GM12878 (cell line): ENCODE data around the gene SLC38A8. TPM values are rescaled to one million over a fixed set of nuclear protein-coding genes. Genes with fewer than 3 reads are reported as not detected.

Experiments used
- ATAC-seq: fragments of 200-7000 bp; cut with Tn5 transposase; 3 replicates; pipeline ENCODE4 v1.9.1; 2020; ENCODE audit warnings: mild to moderate bottlenecking, moderate library complexity
- BruUV-seq: library from RNA; stranded (reverse); fragments of 400-500 nt; replicated peaks from 2 replicates; lab custom pipeline; 2021; lab: Mats Ljungman, UMichigan
- CTCF ChIA-PET: fragments of 300-600 bp; sonication (Branson Sonifier 250); formaldehyde crosslinking; extraction: SDS; loops from one replicate; lab custom pipeline; 2021; ENCODE audit warnings: inconsistent platforms; lab: Yijun Ruan, JAX
- POLR2A ChIA-PET: fragments of 350-600 bp; formaldehyde crosslinking; extraction: SDS; loops from one replicate; lab custom pipeline; 2021; ENCODE audit warnings: inconsistent platforms; lab: Charles Lee
- RAD21 ChIA-PET: fragments of 300-600 bp; sonication (Branson Sonifier 250); formaldehyde crosslinking; loops from one replicate; lab custom pipeline; 2023; ENCODE audit warnings: antibody characterized with exemption; ENCODE audit not compliant: unreplicated experiment; lab: Charles Lee
- SMC1A ChIA-PET: fragments of 300-600 bp; sonication (Branson Sonifier 250); formaldehyde crosslinking; loops from one replicate; lab custom pipeline; 2023; ENCODE audit not compliant: unreplicated experiment, uncharacterized antibody; lab: Charles Lee
- DNase-seq: peaks from one replicate; pipeline ENCODE4 v3.0.0-alpha.2; 2011; ENCODE audit warnings: low read depth, low spot score
- FAIRE-seq: peaks from 3 replicates; lab custom pipeline; 2011; peaks lifted over from hg19 to GRCh38; lab: Jason Lieb, UNC
- H2AFZ ChIP-seq: 2 replicates; pipeline ENCODE4 v1.6.0; 2011; ENCODE audit warnings: low read depth, low read length, control low read depth; ENCODE audit not compliant: control insufficient read depth
- H3K27ac ChIP-seq: 2 replicates; pipeline ENCODE4 v1.5.1; 2011; ENCODE audit warnings: control low read depth; ENCODE audit not compliant: control insufficient read depth, insufficient read depth
- H3K27me3 ChIP-seq, 2 experiments: replicated peaks in 1 of 2; 2 replicates each; pipeline versions ENCODE4 v1.6.0 to v1.6.1; 2011; ENCODE audit warnings: low read length in 1 of 2; ENCODE audit not compliant: control insufficient read depth in 2 of 2, insufficient read depth in 2 of 2
- H3K36me3 ChIP-seq, 2 experiments: 2 replicates each; pipeline ENCODE4 v1.5.1; 2011; ENCODE audit warnings: low read length in 1 of 2; ENCODE audit not compliant: control insufficient read depth in 2 of 2, insufficient read depth in 2 of 2
- H3K4me1 ChIP-seq: 2 replicates; pipeline ENCODE4 v1.6.1; 2011; ENCODE audit warnings: mild to moderate bottlenecking, low read length, moderate library complexity, mixed read lengths; ENCODE audit not compliant: control insufficient read depth, insufficient read depth
- H3K4me2 ChIP-seq: 2 replicates; pipeline ENCODE4 v1.6.0; 2011; ENCODE audit warnings: control low read depth; ENCODE audit not compliant: control insufficient read depth, insufficient read depth
- H3K4me3 ChIP-seq: fragments of 200-600 bp; sonication (generic); 2 replicates; pipeline ENCODE4 v1.5.1; 2016
- H3K79me2 ChIP-seq: 2 replicates; pipeline ENCODE4 v1.6.0; 2011; ENCODE audit warnings: low read length; ENCODE audit not compliant: control insufficient read depth, insufficient read depth
- H3K9ac ChIP-seq: 2 replicates; pipeline ENCODE4 v1.8.0; 2011; ENCODE audit warnings: low read length, control low read depth, mixed read lengths; ENCODE audit not compliant: control insufficient read depth, insufficient read depth
- H3K9me3 ChIP-seq: replicated peaks from 3 replicates; pipeline ENCODE4 v1.5.1; 2011; ENCODE audit warnings: mild to moderate bottlenecking, low read length; ENCODE audit not compliant: control insufficient read depth, insufficient read depth
- H4K20me1 ChIP-seq: 2 replicates; pipeline ENCODE4 v1.6.0; 2011; ENCODE audit not compliant: control insufficient read depth, insufficient read depth
- CBX3 ChIP-seq: fragments of 200-600 bp; sonication (generic); IDR thresholded peaks from 2 replicates; pipeline ENCODE4 v1.6.1; 2016; ENCODE audit warnings: low read depth, borderline replicate concordance
- CHD2 ChIP-seq: IDR thresholded peaks from 2 replicates; pipeline ENCODE4 v1.6.1; 2011; ENCODE audit warnings: low read depth, low read length, improper control_type of control experiment, borderline replicate concordance
- EED ChIP-seq: sonication (generic); IDR thresholded peaks from 2 replicates; pipeline ENCODE4 v1.6.1; 2016; ENCODE audit warnings: antibody characterized with exemption, low read depth
- EP300 ChIP-seq, 2 experiments: fragments of 150-350 bp in 1 of 2; IDR thresholded peaks; 2 replicates each; pipeline ENCODE4 v1.6.1; 2011 to 2012; ENCODE audit warnings: low read depth in 2 of 2, low read length in 2 of 2, borderline replicate concordance in 1 of 2, improper control_type of control experiment in 1 of 2, inconsistent platforms in 1 of 2; ENCODE audit not compliant: control insufficient read depth in 1 of 2
- SMAD1 ChIP-seq: fragments of 450-650 bp; IDR thresholded peaks from 2 replicates; pipeline ENCODE4 v1.6.1; 2018; ENCODE audit warnings: mild to moderate bottlenecking, low read depth; ENCODE audit not compliant: partially characterized antibody
- SPI1 ChIP-seq: IDR thresholded peaks from 2 replicates; pipeline ENCODE4 v1.6.1; 2011; ENCODE audit warnings: low read depth, mild to moderate bottlenecking, low read length, moderate library complexity, borderline replicate concordance; ENCODE audit not compliant: insufficient read depth
- SUPT20H ChIP-seq: IDR thresholded peaks from 2 replicates; pipeline ENCODE4 v1.6.1; 2011; ENCODE audit warnings: low read depth, mild to moderate bottlenecking, low read length, moderate library complexity, borderline replicate concordance; ENCODE audit not compliant: control insufficient read depth
- TAF1 ChIP-seq: IDR thresholded peaks from 2 replicates; pipeline ENCODE4 v1.6.1; 2011; ENCODE audit warnings: mild to moderate bottlenecking, low read depth, low read length, borderline replicate concordance
- WGBS: methylation state at CpG from one replicate; pipeline ENCODE4 v1.1.6; 2016; ENCODE audit warnings: low lambda C conversion rate; ENCODE audit not compliant: insufficient replicate concordance, insufficient coverage; ENCODE audit errors: missing lambda C conversion rate; 5-methylcytosine and 5-hydroxymethylcytosine counted together
- in situ Hi-C: fragments of 300-500 bp; cut with MboI; formaldehyde crosslinking; loops from 9 replicates; pipeline ENCODE4 v1.14.3; 2018; ENCODE audit warnings: mixed read lengths
- intact Hi-C: fragments of 100-400 bp; cut with micrococcal nuclease; formaldehyde crosslinking; loops from one replicate; pipeline ENCODE4 v1.14.2; 2022; ENCODE audit not compliant: unreplicated experiment
- polyA plus RNA-seq, 11 experiments: library from polyadenylated mRNA; depleted of rRNA in 4 of 11; unstranded in 6 of 11; stranded (reverse) in 5 of 11; fragments of >200 nt; fragmentation: Nextera tagmentation in 4 of 11; fragmentation: Illumina TruSeq in 1 of 11; extraction: Ambion mirVana in 4 of 11; extraction: Trizol in 1 of 11; gene quantifications; 1 replicate in 1 of 11; 2 replicates in 10 of 11; pipeline versions ENCODE4 v1.2.1 to v1.2.3, GENCODE V29; 2011 to 2016; ENCODE audit warnings: inconsistent platforms in 2 of 11, missing spikeins in 2 of 11, low read depth in 1 of 11
- total RNA-seq, 4 experiments: library from RNA; depleted of rRNA in 3 of 4; stranded (reverse); fragments of >200 nt in 3 of 4; fragmentation: Illumina TruSeq in 1 of 4; extraction: Trizol in 1 of 4; gene quantifications; 2 replicates each; pipeline versions ENCODE4 v1.2.1 to v1.2.3, GENCODE V29; 2013 to 2021
- TF ChIP-seq, protein P1 (sequence below): fragments of 450-650 bp; IDR thresholded peaks from 2 replicates; pipeline ENCODE4 v1.6.1; 2014; ENCODE audit warnings: mild to moderate bottlenecking
- TF ChIP-seq, protein P2 (sequence below): IDR thresholded peaks from 2 replicates; pipeline ENCODE4 v1.6.1; 2011; ENCODE audit warnings: borderline replicate concordance, low read depth, mild to moderate bottlenecking, moderate library complexity, low read length; ENCODE audit not compliant: insufficient read depth, poor library complexity, severe bottlenecking
- TF ChIP-seq, protein P3 (sequence below): fragments of 450-650 bp; IDR thresholded peaks from 2 replicates; pipeline ENCODE4 v1.6.1; 2017; ENCODE audit warnings: mild to moderate bottlenecking, low read depth, inconsistent platforms; ENCODE audit not compliant: poor library complexity, severe bottlenecking
- TF ChIP-seq, protein P4 (sequence below): fragments of 450-650 bp; conservative IDR thresholded peaks from 2 replicates; pipeline ENCODE4 v1.6.1; 2017; ENCODE audit warnings: mild to moderate bottlenecking, moderate library complexity
- TF ChIP-seq, protein P5 (sequence below): fragments of 150-350 bp; IDR thresholded peaks from 2 replicates; pipeline ENCODE4 v1.6.1; 2014; ENCODE audit warnings: mild to moderate bottlenecking, low read depth, low read length

Gene SLC38A8
- total and polyA plus RNA-seq, 10 of the 15 experiments (the other 5 are each of a cell fraction or from before 2014, with no cell fraction given): not detected

DNA sequence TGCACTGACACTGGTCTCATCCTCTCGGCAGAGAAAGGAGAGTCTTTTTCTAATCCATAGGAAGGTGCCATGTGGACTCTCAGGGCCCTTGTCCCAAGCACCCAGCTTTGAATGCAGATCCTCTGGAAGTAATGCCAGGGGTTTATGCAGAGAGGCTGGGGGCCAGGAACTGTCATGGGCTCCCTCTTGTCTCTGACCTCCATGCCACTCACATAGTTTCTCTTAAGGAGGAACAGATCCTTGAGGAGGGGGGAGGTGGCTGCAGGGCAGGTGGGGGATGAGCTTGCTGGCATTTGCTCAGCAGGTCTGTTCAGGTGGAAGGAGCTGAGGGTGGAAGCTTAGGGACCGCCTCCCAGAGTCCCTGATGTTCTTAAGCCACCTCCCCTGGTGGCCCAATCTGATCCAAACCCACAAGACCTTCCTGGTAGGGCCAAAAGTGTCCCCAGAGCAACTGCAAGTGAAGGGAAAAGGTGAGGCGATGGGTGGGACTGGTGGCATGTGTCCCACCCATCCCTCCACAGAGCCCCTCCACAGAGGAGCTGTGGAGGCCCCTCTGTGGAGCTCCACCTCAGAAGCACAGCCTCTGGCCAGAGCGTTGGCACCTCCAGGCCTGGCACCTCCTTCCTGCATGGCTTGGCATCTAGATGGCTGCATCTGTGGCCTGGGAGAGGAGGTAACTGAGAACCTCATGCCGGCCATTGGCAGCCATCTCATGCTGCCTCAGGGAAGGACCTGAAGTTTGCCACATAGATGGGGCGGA lies 65.4 kb downstream of the SLC38A8 start:
- H3K4me1 ChIP-seq: no peaks in the 10 kb centered on the region
- no TSS peak for BruUV-seq
- no peak overlapping the region for H3K27ac ChIP-seq
- no peak for ATAC-seq
- H3K9ac ChIP-seq: no peak overlapping the region
- no peaks in the 10 kb centered on the region for H3K79me2 ChIP-seq
- SMC1A ChIA-PET: no interaction called here
- FAIRE-seq: no peak
- intact Hi-C loops (no loop called here), in situ Hi-C loops (no loop called here)
- CTCF ChIA-PET: no interaction called here
- no peak overlapping the region for H3K4me2 ChIP-seq
- H2AFZ ChIP-seq: no peak overlapping the region
- H3K9me3 ChIP-seq: no peaks in the 10 kb centered on the region; the same call in 2 of the 3 replicates
- no peaks in the 10 kb centered on the region for H3K27me3 ChIP-seq
- 32% methylated on average over 6 of the region's 6 CpGs for WGBS
- no peaks in the 10 kb centered on the region for H4K20me1 ChIP-seq
- RAD21 ChIA-PET: no interaction called here
- H3K4me3 ChIP-seq: no peak overlapping the region
- DNase-seq: no peak
- POLR2A ChIA-PET: interaction anchor here (0.6 kb wide), 1 partner anchor 14 kb away, joined by 6 read pairs; no protein-coding TSS in a partner anchor
- no peaks in the 10 kb centered on the region for H3K36me3 ChIP-seq
- TF ChIP-seq EP300 (IDR thresholded peaks at IDR 0.05; ENCODE audit: borderline replicate concordance in 1 of 2, control insufficient read depth in 1 of 2, low read depth in 2 of 2, low read length in 2 of 2) (no peak), CHD2 (no peak), SMAD1 (no peak), TAF1 (no peak), SUPT20H (no peak), SPI1 (no peak), CBX3 (no peak), EED (no peak)
- TF ChIP-seq, protein P1, sequence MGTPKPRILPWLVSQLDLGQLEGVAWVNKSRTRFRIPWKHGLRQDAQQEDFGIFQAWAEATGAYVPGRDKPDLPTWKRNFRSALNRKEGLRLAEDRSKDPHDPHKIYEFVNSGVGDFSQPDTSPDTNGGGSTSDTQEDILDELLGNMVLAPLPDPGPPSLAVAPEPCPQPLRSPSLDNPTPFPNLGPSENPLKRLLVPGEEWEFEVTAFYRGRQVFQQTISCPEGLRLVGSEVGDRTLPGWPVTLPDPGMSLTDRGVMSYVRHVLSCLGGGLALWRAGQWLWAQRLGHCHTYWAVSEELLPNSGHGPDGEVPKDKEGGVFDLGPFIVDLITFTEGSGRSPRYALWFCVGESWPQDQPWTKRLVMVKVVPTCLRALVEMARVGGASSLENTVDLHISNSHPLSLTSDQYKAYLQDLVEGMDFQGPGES: no peak
- TF ChIP-seq, protein P2, sequence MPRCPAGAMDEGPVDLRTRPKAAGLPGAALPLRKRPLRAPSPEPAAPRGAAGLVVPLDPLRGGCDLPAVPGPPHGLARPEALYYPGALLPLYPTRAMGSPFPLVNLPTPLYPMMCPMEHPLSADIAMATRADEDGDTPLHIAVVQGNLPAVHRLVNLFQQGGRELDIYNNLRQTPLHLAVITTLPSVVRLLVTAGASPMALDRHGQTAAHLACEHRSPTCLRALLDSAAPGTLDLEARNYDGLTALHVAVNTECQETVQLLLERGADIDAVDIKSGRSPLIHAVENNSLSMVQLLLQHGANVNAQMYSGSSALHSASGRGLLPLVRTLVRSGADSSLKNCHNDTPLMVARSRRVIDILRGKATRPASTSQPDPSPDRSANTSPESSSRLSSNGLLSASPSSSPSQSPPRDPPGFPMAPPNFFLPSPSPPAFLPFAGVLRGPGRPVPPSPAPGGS: no peak
- TF ChIP-seq, protein P3, sequence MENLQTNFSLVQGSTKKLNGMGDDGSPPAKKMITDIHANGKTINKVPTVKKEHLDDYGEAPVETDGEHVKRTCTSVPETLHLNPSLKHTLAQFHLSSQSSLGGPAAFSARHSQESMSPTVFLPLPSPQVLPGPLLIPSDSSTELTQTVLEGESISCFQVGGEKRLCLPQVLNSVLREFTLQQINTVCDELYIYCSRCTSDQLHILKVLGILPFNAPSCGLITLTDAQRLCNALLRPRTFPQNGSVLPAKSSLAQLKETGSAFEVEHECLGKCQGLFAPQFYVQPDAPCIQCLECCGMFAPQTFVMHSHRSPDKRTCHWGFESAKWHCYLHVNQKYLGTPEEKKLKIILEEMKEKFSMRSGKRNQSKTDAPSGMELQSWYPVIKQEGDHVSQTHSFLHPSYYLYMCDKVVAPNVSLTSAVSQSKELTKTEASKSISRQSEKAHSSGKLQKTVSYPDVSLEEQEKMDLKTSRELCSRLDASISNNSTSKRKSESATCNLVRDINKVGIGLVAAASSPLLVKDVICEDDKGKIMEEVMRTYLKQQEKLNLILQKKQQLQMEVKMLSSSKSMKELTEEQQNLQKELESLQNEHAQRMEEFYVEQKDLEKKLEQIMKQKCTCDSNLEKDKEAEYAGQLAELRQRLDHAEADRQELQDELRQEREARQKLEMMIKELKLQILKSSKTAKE: no peak
- TF ChIP-seq, protein P4, sequence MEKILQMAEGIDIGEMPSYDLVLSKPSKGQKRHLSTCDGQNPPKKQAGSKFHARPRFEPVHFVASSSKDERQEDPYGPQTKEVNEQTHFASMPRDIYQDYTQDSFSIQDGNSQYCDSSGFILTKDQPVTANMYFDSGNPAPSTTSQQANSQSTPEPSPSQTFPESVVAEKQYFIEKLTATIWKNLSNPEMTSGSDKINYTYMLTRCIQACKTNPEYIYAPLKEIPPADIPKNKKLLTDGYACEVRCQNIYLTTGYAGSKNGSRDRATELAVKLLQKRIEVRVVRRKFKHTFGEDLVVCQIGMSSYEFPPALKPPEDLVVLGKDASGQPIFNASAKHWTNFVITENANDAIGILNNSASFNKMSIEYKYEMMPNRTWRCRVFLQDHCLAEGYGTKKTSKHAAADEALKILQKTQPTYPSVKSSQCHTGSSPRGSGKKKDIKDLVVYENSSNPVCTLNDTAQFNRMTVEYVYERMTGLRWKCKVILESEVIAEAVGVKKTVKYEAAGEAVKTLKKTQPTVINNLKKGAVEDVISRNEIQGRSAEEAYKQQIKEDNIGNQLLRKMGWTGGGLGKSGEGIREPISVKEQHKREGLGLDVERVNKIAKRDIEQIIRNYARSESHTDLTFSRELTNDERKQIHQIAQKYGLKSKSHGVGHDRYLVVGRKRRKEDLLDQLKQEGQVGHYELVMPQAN: no peak
- TF ChIP-seq, protein P5, sequence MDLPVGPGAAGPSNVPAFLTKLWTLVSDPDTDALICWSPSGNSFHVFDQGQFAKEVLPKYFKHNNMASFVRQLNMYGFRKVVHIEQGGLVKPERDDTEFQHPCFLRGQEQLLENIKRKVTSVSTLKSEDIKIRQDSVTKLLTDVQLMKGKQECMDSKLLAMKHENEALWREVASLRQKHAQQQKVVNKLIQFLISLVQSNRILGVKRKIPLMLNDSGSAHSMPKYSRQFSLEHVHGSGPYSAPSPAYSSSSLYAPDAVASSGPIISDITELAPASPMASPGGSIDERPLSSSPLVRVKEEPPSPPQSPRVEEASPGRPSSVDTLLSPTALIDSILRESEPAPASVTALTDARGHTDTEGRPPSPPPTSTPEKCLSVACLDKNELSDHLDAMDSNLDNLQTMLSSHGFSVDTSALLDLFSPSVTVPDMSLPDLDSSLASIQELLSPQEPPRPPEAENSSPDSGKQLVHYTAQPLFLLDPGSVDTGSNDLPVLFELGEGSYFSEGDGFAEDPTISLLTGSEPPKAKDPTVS: no peak
